ENCODE measurements around the gene CABYR.

Gene CABYR

GRCh38 chr18:24118750-24119577 is 19.9 kb upstream of the CABYR start:
- H3K4me3 ChIP-seq (ENCODE audit: low read depth, low read length) = no peak overlapping the region
- H3K4me1 ChIP-seq (ENCODE audit: control insufficient read depth, insufficient read depth, low read length) = no peaks in the 10 kb centered on the region
- H3K36me3 ChIP-seq (ENCODE audit: control insufficient read depth in 2 of 2, insufficient read depth in 1 of 2, low read length in 2 of 2) = peaks cover 0 to 8% of the 10 kb centered on the region in 2 experiments
- POLR2A ChIA-PET = interaction anchor here (1.5 kb wide), 1 partner anchor 20 kb away, joined by 5 read pairs; the partner anchor contains the start of gene CABYR
- no peaks in the 10 kb centered on the region for H3K9me3 ChIP-seq (ENCODE audit: control insufficient read depth, insufficient read depth, low read depth, low read length)
- no peak overlapping the region for H3K27ac ChIP-seq (ENCODE audit: extremely low read depth, low read depth, low read length)
- CTCF ChIA-PET = interaction anchor here (0.5 to 2.9 kb wide), 22 partner anchors 9 to 621 kb away, joined by 3 to 12 read pairs (median 4); partner anchors contain the start of gene CABYR
- TF ChIP-seq, protein P1, sequence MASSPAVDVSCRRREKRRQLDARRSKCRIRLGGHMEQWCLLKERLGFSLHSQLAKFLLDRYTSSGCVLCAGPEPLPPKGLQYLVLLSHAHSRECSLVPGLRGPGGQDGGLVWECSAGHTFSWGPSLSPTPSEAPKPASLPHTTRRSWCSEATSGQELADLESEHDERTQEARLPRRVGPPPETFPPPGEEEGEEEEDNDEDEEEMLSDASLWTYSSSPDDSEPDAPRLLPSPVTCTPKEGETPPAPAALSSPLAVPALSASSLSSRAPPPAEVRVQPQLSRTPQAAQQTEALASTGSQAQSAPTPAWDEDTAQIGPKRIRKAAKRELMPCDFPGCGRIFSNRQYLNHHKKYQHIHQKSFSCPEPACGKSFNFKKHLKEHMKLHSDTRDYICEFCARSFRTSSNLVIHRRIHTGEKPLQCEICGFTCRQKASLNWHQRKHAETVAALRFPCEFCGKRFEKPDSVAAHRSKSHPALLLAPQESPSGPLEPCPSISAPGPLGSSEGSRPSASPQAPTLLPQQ (tag by site-specific recombination; IDR thresholded peaks at IDR 0.05) = 0 out of 2 replicates have a peak, but pooled peaks have one; percentile 16
- TF ChIP-seq ZNF335 (tag by site-specific recombination; conservative IDR thresholded peaks at IDR 0.05) (0 out of 2 replicates have a peak, but pooled peaks have one; percentile 20), ZNF701 (tag by site-specific recombination; IDR thresholded peaks at IDR 0.05) (no peak), SP7 (tag by site-specific recombination; IDR thresholded peaks at IDR 0.05) (no peak), ZNF654 (tag by site-specific recombination; IDR thresholded peaks at IDR 0.05; ENCODE audit: low read depth) (peak; percentile 87), HOXC10 (CRISPR knock-in tag; IDR thresholded peaks at IDR 0.05) (no peak)
- TF ChIP-seq, protein P2, sequence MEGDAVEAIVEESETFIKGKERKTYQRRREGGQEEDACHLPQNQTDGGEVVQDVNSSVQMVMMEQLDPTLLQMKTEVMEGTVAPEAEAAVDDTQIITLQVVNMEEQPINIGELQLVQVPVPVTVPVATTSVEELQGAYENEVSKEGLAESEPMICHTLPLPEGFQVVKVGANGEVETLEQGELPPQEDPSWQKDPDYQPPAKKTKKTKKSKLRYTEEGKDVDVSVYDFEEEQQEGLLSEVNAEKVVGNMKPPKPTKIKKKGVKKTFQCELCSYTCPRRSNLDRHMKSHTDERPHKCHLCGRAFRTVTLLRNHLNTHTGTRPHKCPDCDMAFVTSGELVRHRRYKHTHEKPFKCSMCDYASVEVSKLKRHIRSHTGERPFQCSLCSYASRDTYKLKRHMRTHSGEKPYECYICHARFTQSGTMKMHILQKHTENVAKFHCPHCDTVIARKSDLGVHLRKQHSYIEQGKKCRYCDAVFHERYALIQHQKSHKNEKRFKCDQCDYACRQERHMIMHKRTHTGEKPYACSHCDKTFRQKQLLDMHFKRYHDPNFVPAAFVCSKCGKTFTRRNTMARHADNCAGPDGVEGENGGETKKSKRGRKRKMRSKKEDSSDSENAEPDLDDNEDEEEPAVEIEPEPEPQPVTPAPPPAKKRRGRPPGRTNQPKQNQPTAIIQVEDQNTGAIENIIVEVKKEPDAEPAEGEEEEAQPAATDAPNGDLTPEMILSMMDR (tag by site-specific recombination; IDR thresholded peaks at IDR 0.05) = peak; percentile 59; the same call in 1 of the 2 replicates

DNA sequence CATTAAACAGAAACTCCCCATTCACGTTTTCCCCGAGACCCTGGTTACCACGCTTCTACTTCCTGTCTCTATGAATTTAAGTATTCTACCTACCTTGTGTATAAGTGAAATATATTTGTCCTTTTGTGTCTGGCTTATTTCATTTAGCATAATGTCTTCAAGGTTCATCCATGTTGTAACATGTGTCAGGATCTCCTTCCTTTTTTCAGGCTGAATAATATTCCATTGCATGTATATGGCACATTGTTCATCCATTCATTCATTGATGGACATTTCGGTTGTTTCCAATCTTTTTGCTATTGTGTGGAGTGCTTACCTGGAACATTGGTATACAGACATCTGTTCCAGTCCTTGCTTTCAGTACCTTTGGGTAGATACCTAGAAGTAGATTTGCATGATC is 18.2 kb upstream of the CABYR start:
- ChIA-PET CTCF (interaction anchor here (1.4 to 2.9 kb wide), 4 partner anchors 104 to 202 kb away, joined by 3 to 12 read pairs (median 6); no protein-coding TSS in a partner anchor), POLR2A (interaction anchor here (1.5 kb wide), 1 partner anchor 18 kb away, joined by 5 read pairs; the partner anchor contains the start of gene CABYR)
- Histone ChIP-seq H3K4me3 (ENCODE audit: low read depth, low read length) (no peak overlapping the region), H3K4me1 (ENCODE audit: control insufficient read depth, insufficient read depth, low read length) (no peaks in the 10 kb centered on the region), H3K27ac (ENCODE audit: extremely low read depth, low read depth, low read length) (no peak overlapping the region), H3K9me3 (ENCODE audit: control insufficient read depth, insufficient read depth, low read depth, low read length) (no peaks in the 10 kb centered on the region), H3K36me3 (ENCODE audit: control insufficient read depth in 2 of 2, insufficient read depth in 1 of 2, low read length in 2 of 2) (peaks cover under 1 to 8% of the 10 kb centered on the region in 2 experiments)
- TF ChIP-seq ZNF146 (tag by site-specific recombination; IDR thresholded peaks at IDR 0.05) = peak; percentile 70
- TF ChIP-seq, protein P3, sequence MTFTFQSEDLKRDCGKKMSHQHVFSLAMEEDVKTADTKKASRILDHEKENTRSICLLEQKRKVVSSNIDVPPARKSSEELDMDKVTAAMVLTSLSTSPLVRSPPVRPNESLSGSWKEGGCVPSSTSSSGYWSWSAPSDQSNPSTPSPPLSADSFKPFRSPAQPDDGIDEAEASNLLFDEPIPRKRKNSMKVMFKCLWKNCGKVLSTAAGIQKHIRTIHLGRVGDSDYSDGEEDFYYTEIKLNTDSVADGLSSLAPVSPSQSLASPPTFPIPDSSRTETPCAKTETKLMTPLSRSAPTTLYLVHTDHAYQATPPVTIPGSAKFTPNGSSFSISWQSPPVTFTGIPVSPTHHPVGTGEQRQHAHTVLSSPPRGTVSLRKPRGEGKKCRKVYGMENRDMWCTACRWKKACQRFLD (tag by site-specific recombination; IDR thresholded peaks at IDR 0.05) = no peak
- TF ChIP-seq, protein P4, sequence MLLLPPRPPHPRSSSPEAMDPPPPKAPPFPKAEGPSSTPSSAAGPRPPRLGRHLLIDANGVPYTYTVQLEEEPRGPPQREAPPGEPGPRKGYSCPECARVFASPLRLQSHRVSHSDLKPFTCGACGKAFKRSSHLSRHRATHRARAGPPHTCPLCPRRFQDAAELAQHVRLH (tag by site-specific recombination; IDR thresholded peaks at IDR 0.05) = peak; percentile 53; the same call in 1 of the 2 replicates
- no peak for TF ChIP-seq ZNF211 (tag by site-specific recombination; IDR thresholded peaks at IDR 0.05; ENCODE audit: low read depth)
- TF ChIP-seq GLI2 (tag by site-specific recombination; IDR thresholded peaks at IDR 0.05; ENCODE audit: borderline replicate concordance, low read depth) = no peak
- TF ChIP-seq ZFP37 (tag by site-specific recombination; IDR thresholded peaks at IDR 0.05) = no peak
- TF ChIP-seq ZNF654 (tag by site-specific recombination; IDR thresholded peaks at IDR 0.05; ENCODE audit: low read depth) = no peak

DNA sequence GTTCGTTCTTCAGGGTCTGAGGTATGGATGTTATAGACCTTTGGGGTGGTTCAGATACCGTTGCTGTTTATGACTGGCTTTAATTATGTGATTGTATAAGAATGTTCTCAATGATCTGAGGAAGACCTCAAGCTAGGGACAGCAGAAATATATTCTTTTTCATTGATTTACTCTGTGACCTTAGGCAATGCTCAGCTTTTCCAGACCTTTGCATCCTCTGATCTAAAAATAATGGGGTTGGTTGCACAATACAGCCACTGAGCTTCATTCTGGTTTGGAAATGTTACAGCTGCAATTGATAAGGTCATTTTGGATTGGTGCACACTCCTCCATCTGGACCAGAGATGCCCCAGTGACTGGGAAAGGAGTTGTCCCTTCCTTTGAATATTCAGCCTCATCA is 17.2 kb upstream of the CABYR start:
- H3K4me1 ChIP-seq (ENCODE audit: control insufficient read depth, insufficient read depth, low read length) = no peaks in the 10 kb centered on the region
- no peaks in the 10 kb centered on the region for H3K9me3 ChIP-seq (ENCODE audit: control insufficient read depth, insufficient read depth, low read depth, low read length)
- POLR2A ChIA-PET = interaction anchor here (3.9 kb wide), 1 partner anchor 17 kb away, joined by 17 read pairs; the partner anchor contains the start of gene CABYR
- H3K27ac ChIP-seq (ENCODE audit: extremely low read depth, low read depth, low read length) = no peak overlapping the region
- H3K4me3 ChIP-seq (ENCODE audit: low read depth, low read length) = no peak overlapping the region
- peaks cover 3 to 8% of the 10 kb centered on the region in 2 experiments for H3K36me3 ChIP-seq (ENCODE audit: control insufficient read depth in 2 of 2, insufficient read depth in 1 of 2, low read length in 2 of 2)
- CTCF ChIA-PET = interaction anchor here (0.7 to 2.9 kb wide), 2 partner anchors 55 to 203 kb away, joined by 5 to 12 read pairs; no protein-coding TSS in a partner anchor
- no peak for TF ChIP-seq ZXDB (tag by site-specific recombination; IDR thresholded peaks at IDR 0.05)
- TF ChIP-seq ZNF621 (tag by site-specific recombination; IDR thresholded peaks at IDR 0.05) = no peak
- TF ChIP-seq, protein P5, sequence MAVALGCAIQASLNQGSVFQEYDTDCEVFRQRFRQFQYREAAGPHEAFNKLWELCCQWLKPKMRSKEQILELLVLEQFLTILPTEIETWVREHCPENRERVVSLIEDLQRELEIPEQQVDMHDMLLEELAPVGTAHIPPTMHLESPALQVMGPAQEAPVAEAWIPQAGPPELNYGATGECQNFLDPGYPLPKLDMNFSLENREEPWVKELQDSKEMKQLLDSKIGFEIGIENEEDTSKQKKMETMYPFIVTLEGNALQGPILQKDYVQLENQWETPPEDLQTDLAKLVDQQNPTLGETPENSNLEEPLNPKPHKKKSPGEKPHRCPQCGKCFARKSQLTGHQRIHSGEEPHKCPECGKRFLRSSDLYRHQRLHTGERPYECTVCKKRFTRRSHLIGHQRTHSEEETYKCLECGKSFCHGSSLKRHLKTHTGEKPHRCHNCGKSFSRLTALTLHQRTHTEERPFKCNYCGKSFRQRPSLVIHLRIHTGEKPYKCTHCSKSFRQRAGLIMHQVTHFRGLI (tag by site-specific recombination; IDR thresholded peaks at IDR 0.05) = no peak
- no peak for TF ChIP-seq BCL11B (tag by site-specific recombination; IDR thresholded peaks at IDR 0.05; ENCODE audit: low read depth)
- no peak for TF ChIP-seq ZNF548 (tag by site-specific recombination; IDR thresholded peaks at IDR 0.05)
- no peak for TF ChIP-seq ZNF510 (tag by site-specific recombination; IDR thresholded peaks at IDR 0.05; ENCODE audit: insufficient replicate concordance)
- no peak for TF ChIP-seq KLF1 (tag by site-specific recombination; IDR thresholded peaks at IDR 0.05)
- no peak for TF ChIP-seq ZNF544 (tag by site-specific recombination; IDR thresholded peaks at IDR 0.05)
- TF ChIP-seq GLIS2 (tag by site-specific recombination; IDR thresholded peaks at IDR 0.05) = no peak
- TF ChIP-seq ZNF2 (tag by site-specific recombination; IDR thresholded peaks at IDR 0.05) = no peak
- TF ChIP-seq ZFP41 (tag by site-specific recombination; IDR thresholded peaks at IDR 0.05; ENCODE audit: borderline replicate concordance) = no peak
